Gastrocnemius medialis (tissue), 4 donors: ENCODE results near the gene SLC9A1. TPM values are rescaled to one million over a fixed set of nuclear protein-coding genes. Genes with fewer than 3 reads are reported as not detected.
A peak's percentile ranks its signal among the peaks of the same experiment; 100 is the strongest.

Experiments used
- ATAC-seq, 2 donors: fragments of 150-250 bp; one replicate each; pipeline ENCODE4 v1.9.1; 2016
- DNase-seq, 2 donors: peaks; one replicate each; pipeline ENCODE4 v3.0.0-alpha.2; 2019
- H3K27ac ChIP-seq, 4 donors: fragments of 200-600 bp; sonication (generic); 1 replicate in 1 of 4; 2 replicates in 3 of 4; pipeline ENCODE4 v1.5.1; 2016 to 2018; ENCODE audit warnings: mild to moderate bottlenecking in 2 of 4, moderate library complexity in 1 of 4
- H3K27me3 ChIP-seq, 3 donors: fragments of 200-600 bp; sonication (generic) in 2 of 3; 1 replicate in 1 of 3; 2 replicates in 2 of 3; pipeline versions ENCODE4 v1.5.1 to v1.6.0; 2016 to 2019; ENCODE audit warnings: mild to moderate bottlenecking in 1 of 3, moderate library complexity in 1 of 3
- H3K36me3 ChIP-seq, 2 donors: fragments of 200-600 bp; sonication (generic) in 1 of 2; one replicate each; pipeline ENCODE4 v1.5.1; 2017 to 2018
- H3K4me1 ChIP-seq, 2 donors: fragments of 200-600 bp; sonication (generic) in 1 of 2; one replicate each; pipeline ENCODE4 v1.5.1; 2016 to 2017; ENCODE audit warnings: mild to moderate bottlenecking in 2 of 2
- H3K4me3 ChIP-seq, 4 donors: fragments of 200-600 bp; sonication (generic) in 3 of 4; 1 replicate in 1 of 4; 2 replicates in 3 of 4; pipeline ENCODE4 v1.5.1; 2016 to 2019; ENCODE audit warnings: mild to moderate bottlenecking in 2 of 4
- H3K9me3 ChIP-seq, 3 donors: fragments of 200-600 bp; sonication (generic) in 2 of 3; 1 replicate in 1 of 3; 2 replicates in 2 of 3; pipeline ENCODE4 v1.5.1; 2016 to 2019
- CTCF ChIP-seq, 5 experiments: fragments of 450-650 bp in 3 of 5; fragments of 200-600 bp in 2 of 5; sonication (generic) in 2 of 5; IDR thresholded peaks in 4 of 5; conservative IDR thresholded peaks in 1 of 5; 1 replicate in 4 of 5; 2 replicates in 1 of 5; pipeline ENCODE4 v1.5.1; 2016 to 2019; ENCODE audit warnings: antibody characterized with exemption in 5 of 5, mild to moderate bottlenecking in 3 of 5, moderate library complexity in 3 of 5
- POLR2A ChIP-seq, 2 donors: fragments of 450-650 bp; IDR thresholded peaks; one replicate each; pipeline ENCODE4 v1.6.1; 2017; ENCODE audit warnings: antibody characterized with exemption in 2 of 2, mild to moderate bottlenecking in 2 of 2, moderate library complexity in 2 of 2
- in situ Hi-C, 4 donors: fragments of 200-750 bp; cut with MboI; loops; one replicate each; pipeline versions ENCODE4 v1.15.0 to v1.8.0; 2017; ENCODE audit warnings: low sequenced_read_pairs in 4 of 4
- intact Hi-C: fragments of 100-400 bp; cut with DNase I; formaldehyde crosslinking; loops from one replicate; pipeline ENCODE4 v1.15.1; 2023; ENCODE audit warnings: low total_unique reads
- total RNA-seq, 4 donors: library from RNA; depleted of rRNA; stranded (reverse); fragments of >200 nt; gene quantifications; one replicate each; pipeline versions ENCODE4 v1.1.0 to v1.2.3, GENCODE V29; 2016

The SLC9A1 gene
- total RNA-seq, 4 donors from 2014 or later, result 2.5 to 4.3 (median 3.7) TPM

- H3K9me3 ChIP-seq, result no peaks in the 10 kb centered on the region
- peaks cover 80 to 86% of the 10 kb centered on the region in 2 donors for H3K4me1 ChIP-seq
- no peak overlapping the region for H3K4me3 ChIP-seq
- intact Hi-C loops (no loop called here), in situ Hi-C loops (no loop called here)
- TF ChIP-seq POLR2A (IDR thresholded peaks at IDR 0.05), result no peak
- TF ChIP-seq CTCF (IDR thresholded peaks at IDR 0.05 in 4 of 5, conservative IDR thresholded peaks at IDR 0.05 in 1 of 5), result no peak
- DNase-seq, result no peak
- H3K27ac ChIP-seq, result peak overlapping the region; percentile 48 to 72 (median 56)
- ATAC-seq, result no peak
- H3K27me3 ChIP-seq, result no peaks in the 10 kb centered on the region
- H3K36me3 ChIP-seq, result no peaks in the 10 kb centered on the region
Measured at GRCh38 chr1:27147842-27148518, 6.9 kb downstream of the SLC9A1 start.

GRCh38 chr1:27145934-27146354, 9.0 kb downstream of the SLC9A1 start:
- in situ Hi-C loops (no loop called here), intact Hi-C loops (no loop called here)
- H3K36me3 ChIP-seq, result no peaks in the 10 kb centered on the region
- no peaks in the 10 kb centered on the region for H3K27me3 ChIP-seq
- peak overlapping the region; percentile 78 to 87 (median 84) for H3K27ac ChIP-seq
- H3K9me3 ChIP-seq, result no peaks in the 10 kb centered on the region
- H3K4me3 ChIP-seq, result no peak overlapping the region
- DNase-seq (peak in 1 of 2 donors; percentile 47), ATAC-seq (peak in 1 of 2 donors; percentile 26)
- H3K4me1 ChIP-seq, result peaks cover 82 to 85% of the 10 kb centered on the region in 2 donors
- TF ChIP-seq CTCF (IDR thresholded peaks at IDR 0.05 in 4 of 5, conservative IDR thresholded peaks at IDR 0.05 in 1 of 5) (no peak), POLR2A (IDR thresholded peaks at IDR 0.05) (no peak)

GRCh38 chr1:27144920-27145661, 9.8 kb downstream of the SLC9A1 start:
- ATAC-seq, result peak; percentile 13 to 24
- no peak overlapping the region for H3K4me3 ChIP-seq
- intact Hi-C loops, result no loop called here
- no peaks in the 10 kb centered on the region for H3K36me3 ChIP-seq
- H3K4me1 ChIP-seq, result peaks cover 82 to 85% of the 10 kb centered on the region in 2 donors
- peak overlapping the region; percentile 78 to 87 (median 84) for H3K27ac ChIP-seq
- DNase-seq, result peak; percentile 36 to 49
- H3K9me3 ChIP-seq, result no peaks in the 10 kb centered on the region
- in situ Hi-C loops, result no loop called here
- TF ChIP-seq POLR2A (IDR thresholded peaks at IDR 0.05) (no peak), CTCF (IDR thresholded peaks at IDR 0.05 in 4 of 5, conservative IDR thresholded peaks at IDR 0.05 in 1 of 5) (no peak)
- no peaks in the 10 kb centered on the region for H3K27me3 ChIP-seq

GRCh38 chr1:27144049-27144748, 10.7 kb downstream of the SLC9A1 start:
- no peaks in the 10 kb centered on the region for H3K27me3 ChIP-seq
- intact Hi-C loops (no loop called here), in situ Hi-C loops (no loop called here)
- DNase-seq (no peak), ATAC-seq (no peak)
- TF ChIP-seq CTCF (IDR thresholded peaks at IDR 0.05 in 4 of 5, conservative IDR thresholded peaks at IDR 0.05 in 1 of 5) (no peak), POLR2A (IDR thresholded peaks at IDR 0.05) (no peak)
- H3K4me3 ChIP-seq, result no peak overlapping the region
- no peaks in the 10 kb centered on the region for H3K36me3 ChIP-seq
- H3K4me1 ChIP-seq, result peaks cover 82 to 84% of the 10 kb centered on the region in 2 donors
- peak overlapping the region; percentile 78 to 87 (median 84) for H3K27ac ChIP-seq
- no peaks in the 10 kb centered on the region for H3K9me3 ChIP-seq
